Measurements from ENCODE around the gene RAD51B.

The RAD51B gene

DNA sequence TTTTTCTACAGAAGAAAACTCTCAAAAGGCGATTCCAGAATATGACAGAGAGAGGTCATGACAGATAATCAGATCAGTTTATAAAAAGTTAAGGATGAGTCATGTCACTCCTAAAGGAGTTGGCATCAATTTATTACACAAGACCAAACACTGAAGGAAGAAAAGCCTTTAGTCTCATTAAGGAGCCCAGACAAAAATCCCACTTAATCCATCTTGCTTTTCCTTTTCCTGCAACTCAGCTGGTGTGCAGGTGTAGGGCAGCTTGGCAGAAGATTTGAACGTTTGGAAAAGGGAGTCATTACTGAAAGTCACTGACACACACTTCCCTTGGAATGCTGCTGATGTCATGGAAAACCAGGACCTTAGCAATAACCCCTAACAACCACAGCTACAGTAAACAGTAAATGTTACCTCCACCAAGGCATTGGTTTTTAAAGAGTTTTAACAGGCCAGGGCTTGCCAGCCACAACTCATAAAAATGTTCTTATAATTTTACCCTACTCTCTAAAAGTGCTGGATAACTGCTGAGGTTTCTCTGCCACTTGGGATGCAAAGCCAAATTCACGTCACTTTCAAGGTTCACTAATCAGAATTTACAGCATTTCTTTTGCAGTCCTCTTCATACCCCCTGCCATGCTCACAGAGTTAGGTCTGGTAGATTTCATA lies 320.6 kb downstream of the RAD51B start:
- Histone ChIP-seq H3K36me3 (replicated peaks) (no peaks in the 10 kb centered on the region), H3K27me3 (replicated peaks) (no peaks in the 10 kb centered on the region), H3K4me3 (ENCODE audit: low read depth, low read length) (no peak overlapping the region), H3K27ac (peak overlapping the region; percentile 91)
- TF ChIP-seq, protein P1, sequence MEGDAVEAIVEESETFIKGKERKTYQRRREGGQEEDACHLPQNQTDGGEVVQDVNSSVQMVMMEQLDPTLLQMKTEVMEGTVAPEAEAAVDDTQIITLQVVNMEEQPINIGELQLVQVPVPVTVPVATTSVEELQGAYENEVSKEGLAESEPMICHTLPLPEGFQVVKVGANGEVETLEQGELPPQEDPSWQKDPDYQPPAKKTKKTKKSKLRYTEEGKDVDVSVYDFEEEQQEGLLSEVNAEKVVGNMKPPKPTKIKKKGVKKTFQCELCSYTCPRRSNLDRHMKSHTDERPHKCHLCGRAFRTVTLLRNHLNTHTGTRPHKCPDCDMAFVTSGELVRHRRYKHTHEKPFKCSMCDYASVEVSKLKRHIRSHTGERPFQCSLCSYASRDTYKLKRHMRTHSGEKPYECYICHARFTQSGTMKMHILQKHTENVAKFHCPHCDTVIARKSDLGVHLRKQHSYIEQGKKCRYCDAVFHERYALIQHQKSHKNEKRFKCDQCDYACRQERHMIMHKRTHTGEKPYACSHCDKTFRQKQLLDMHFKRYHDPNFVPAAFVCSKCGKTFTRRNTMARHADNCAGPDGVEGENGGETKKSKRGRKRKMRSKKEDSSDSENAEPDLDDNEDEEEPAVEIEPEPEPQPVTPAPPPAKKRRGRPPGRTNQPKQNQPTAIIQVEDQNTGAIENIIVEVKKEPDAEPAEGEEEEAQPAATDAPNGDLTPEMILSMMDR (IDR thresholded peaks at IDR 0.05; ENCODE audit: low read depth, low read length, missing control alignments) = no peak
- in situ Hi-C loops (cut with HindIII; ENCODE audit: low pct_ligation_motif_present, low sequenced_read_pairs) = no loop called here
- DNase-seq = peak; percentile 94

DNA sequence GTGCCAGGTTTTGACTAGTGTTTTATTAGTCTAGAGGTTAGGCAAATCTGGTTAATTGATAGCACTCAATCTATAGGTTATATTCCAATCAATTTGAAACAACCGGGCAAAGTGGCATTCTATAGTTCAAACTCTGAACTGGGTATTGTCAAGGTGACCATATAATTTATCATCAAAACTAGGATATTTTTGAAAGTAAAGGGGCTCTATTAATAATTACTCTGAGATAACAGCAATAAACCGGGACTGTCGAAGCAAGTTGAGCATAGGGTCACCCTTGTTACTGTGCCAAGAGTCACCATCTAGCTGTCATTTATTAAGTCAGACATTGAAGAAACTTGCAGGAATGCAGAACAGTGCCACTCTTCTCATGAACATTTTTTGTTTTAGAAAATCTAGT lies 321.2 kb downstream of the RAD51B start:
- no peaks in the 10 kb centered on the region for H3K36me3 ChIP-seq (replicated peaks)
- TF ChIP-seq, protein P1 (IDR thresholded peaks at IDR 0.05; ENCODE audit: low read depth, low read length, missing control alignments) = no peak
- no peaks in the 10 kb centered on the region for H3K27me3 ChIP-seq (replicated peaks)
- in situ Hi-C loops (cut with HindIII; ENCODE audit: low pct_ligation_motif_present, low sequenced_read_pairs) = no loop called here
- peak overlapping the region; percentile 91 for H3K27ac ChIP-seq
- no peak overlapping the region for H3K4me3 ChIP-seq (ENCODE audit: low read depth, low read length)
- no peak for DNase-seq

DNA sequence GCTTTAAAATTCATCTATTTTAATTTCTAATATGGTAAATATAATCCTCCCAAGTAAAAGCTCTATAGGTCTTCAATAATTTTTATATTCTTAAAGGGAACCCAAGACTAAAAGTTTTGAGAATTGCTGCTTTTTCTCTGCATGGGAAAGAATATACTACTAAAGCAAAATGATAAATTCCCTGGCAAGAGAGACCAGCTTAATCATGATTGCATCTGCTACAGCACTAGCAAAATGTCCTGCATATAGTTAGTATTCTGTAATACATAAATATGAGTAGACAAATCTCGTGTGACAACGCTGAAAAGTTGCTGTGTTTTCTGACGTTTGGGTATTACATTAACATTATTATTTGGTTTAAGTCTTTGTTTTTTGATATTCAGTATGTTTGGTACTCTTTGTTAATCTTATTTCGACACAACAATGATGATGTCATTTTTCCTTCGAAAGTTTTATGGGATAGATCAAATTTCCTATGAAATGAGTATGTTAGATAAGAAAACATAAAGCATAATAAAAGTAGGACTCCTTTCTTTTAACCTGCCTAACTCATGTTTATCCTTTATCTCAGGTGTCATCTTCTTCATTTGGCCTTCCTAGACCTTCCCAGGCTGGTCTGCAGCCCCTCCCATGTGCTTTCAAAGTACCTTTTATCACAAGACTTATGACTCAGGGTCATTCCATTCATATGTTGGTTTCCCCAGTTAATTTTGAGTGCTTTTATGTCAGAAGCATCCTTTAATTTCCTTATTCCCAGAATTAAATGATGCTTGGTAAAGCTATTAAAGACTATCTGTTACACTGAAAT lies 321.9 kb downstream of the RAD51B start:
- Histone ChIP-seq H3K4me3 (ENCODE audit: low read depth, low read length) (no peak overlapping the region), H3K27ac (peak overlapping the region; percentile 91), H3K27me3 (replicated peaks) (no peaks in the 10 kb centered on the region), H3K36me3 (replicated peaks) (no peaks in the 10 kb centered on the region)
- in situ Hi-C loops (cut with HindIII; ENCODE audit: low pct_ligation_motif_present, low sequenced_read_pairs) = no loop called here
- no peak for DNase-seq
- TF ChIP-seq, protein P1 (IDR thresholded peaks at IDR 0.05; ENCODE audit: low read depth, low read length, missing control alignments) = no peak

DNA sequence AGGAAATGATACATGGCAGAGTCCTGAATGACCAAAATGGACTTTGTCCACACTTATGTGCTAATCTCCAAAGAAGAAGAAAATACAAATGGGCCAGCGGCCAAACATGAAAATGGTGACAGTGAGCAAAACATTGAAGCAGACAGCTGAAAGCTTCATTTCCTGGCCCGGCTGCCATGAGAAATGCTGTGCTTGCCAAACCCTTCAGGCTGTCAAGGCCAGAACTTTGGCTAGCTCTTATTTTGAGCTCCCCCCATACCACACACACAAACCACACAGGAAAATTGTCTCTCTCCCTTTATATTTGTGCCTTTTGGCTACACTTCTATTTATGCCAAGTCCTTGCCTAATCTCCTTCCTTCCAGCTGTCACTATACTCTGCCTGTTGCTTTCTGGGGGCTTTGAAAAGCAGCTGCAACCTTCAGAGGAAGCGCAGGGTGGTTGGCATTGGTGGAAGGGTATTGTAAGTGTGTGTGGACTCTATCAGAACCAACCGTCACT lies 323.8 kb downstream of the RAD51B start:
- Histone ChIP-seq H3K27ac (no peak overlapping the region), H3K27me3 (replicated peaks) (no peaks in the 10 kb centered on the region), H3K36me3 (replicated peaks) (no peaks in the 10 kb centered on the region), H3K4me3 (ENCODE audit: low read depth, low read length) (no peak overlapping the region)
- TF ChIP-seq, protein P1 (IDR thresholded peaks at IDR 0.05; ENCODE audit: low read depth, low read length, missing control alignments) = no peak
- no peak for DNase-seq
- in situ Hi-C loops (cut with HindIII; ENCODE audit: low pct_ligation_motif_present, low sequenced_read_pairs) = no loop called here

DNA sequence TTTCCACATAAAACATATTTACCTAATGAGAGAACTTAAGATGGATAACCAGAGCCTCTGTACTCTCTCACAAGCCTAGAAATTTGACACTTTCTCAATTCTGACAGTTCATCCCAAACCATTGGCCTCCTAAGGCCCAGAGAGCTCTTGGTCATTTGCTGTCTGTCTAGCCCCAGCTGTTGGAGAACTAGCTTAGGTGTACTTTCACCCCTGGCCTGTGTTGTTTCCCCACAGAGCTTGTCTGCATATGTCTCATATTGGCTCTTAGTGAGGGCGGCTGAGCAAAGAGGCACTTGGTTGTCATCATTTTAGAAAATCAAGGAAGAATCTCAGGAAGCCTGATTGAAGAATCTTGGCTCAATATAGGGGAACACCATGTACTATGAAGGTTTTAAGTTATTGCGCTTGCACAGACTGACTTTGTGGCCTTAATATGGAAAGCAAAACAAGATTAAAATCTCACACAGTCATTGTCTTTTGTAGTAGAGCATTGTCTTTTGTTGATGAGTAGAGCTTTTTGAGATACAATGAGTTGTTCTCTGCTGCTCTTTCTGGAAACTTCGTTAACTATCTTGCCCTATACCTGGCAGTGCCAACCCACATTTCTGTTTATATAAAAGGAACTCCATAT lies 324.6 kb downstream of the RAD51B start:
- in situ Hi-C loops (cut with HindIII; ENCODE audit: low pct_ligation_motif_present, low sequenced_read_pairs) = no loop called here
- no peak overlapping the region for H3K27ac ChIP-seq
- TF ChIP-seq, protein P1 (IDR thresholded peaks at IDR 0.05; ENCODE audit: low read depth, low read length, missing control alignments) = no peak
- H3K27me3 ChIP-seq (replicated peaks) = no peaks in the 10 kb centered on the region
- no peaks in the 10 kb centered on the region for H3K36me3 ChIP-seq (replicated peaks)
- no peak overlapping the region for H3K4me3 ChIP-seq (ENCODE audit: low read depth, low read length)
- no peak for DNase-seq
